SKM-1 treated with dmso at 0.1 percent for 144 hours (cell line): Measurements from ENCODE around the gene SLAMF9.

Experiments
- DNase-seq: peaks from one replicate; lab custom pipeline; 2025; ENCODE audit not compliant: unreplicated experiment; lab: John Stamatoyannopoulos, UW

SLAMF9 gene

GRCh38 chr1:159934136-159935039, 19.6 kb downstream of the SLAMF9 start:
- DNase-seq = no peak

DNA sequence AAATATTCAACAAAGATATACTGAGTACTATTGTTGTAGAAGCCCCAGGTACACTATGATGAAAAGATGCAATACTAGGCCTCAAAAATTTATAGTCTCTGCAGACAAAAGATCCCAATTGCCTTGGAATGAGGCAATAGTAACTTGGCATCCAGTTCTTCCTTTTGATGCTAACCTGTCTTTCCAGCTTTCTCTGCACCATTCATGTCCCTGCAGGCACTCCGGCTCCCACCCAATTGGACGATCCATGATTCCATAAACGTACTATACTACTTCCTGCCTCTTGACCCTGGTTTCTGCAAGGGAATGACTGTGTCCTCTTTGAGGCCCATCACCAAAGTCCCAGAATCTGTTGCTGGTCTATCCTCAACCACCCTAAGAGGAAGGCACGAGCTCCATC, 20.7 kb downstream of the SLAMF9 start:
- DNase-seq = no peak

DNA sequence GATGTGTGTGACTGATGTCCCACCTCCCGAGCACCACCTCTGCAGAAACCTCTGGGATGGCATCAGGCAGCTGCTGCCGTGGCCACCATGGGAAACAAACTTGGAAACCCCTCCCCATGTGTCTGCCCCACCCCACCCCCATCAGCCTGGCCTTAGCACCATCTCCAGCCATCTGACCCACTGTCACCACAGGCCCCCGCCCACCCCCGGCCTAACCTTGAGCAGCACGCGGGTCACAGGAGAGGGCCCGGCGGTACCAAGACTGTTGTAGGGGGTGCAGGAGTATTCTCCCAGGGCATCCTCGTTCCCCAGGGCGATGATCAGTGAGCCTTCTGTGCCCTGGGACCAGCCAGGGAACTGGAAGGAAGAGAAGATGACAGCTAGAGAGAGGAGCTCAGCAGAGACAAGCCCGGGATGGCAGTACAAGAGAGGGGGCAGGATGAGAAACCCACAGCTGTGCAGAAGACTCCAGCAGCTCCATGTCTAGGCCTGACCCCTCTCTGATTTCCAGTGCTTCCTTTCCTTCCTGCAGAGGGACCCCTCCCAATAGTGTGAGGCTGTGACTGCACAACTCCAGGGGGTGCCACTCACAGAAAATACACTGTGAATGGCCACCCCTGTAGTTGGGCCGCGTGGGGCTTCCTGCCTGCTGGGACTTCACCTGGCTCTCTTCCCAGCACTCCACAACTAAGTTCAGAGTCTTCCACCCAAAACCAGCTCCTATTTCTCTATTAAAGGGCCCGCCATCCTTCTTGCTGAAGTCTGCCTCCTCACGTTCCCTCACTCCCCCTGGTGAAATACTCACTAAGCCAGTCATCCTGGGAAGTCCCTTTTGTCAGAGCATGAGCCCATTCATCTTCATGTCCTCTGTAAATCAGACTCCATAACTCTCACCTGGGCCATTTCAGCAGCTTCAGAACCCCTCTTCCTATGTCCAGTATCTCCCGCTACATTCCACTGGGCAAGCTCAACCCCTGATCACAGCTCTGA, 21.4 kb downstream of the SLAMF9 start:
- no peak for DNase-seq

- DNase-seq = no peak
These were observed 22.3 kb downstream of the SLAMF9 start for GRCh38 chr1:159931795-159932173.

GRCh38 chr1:159931101-159931794, 22.8 kb downstream of the SLAMF9 start:
- no peak for DNase-seq

DNA sequence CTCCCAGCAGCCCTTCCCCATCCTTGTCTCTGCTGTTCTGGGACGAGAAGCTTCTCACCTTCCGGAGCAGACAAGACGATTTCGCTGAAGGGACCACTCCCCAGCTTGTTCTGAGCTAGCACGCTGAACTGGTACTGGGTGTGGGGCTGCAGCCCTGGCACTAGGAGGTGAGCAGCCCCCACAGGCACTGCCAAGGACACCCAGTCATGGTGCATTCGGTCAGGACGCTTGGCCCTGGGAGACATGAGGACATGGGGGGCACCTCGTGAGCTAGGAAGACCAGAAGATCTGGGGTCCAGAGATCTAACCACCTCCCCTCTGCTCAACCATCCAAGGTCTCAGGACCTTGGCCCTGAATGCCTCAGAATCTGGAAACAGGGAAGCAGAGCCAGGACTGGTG, 23.4 kb downstream of the SLAMF9 start:
- no peak for DNase-seq

DNA sequence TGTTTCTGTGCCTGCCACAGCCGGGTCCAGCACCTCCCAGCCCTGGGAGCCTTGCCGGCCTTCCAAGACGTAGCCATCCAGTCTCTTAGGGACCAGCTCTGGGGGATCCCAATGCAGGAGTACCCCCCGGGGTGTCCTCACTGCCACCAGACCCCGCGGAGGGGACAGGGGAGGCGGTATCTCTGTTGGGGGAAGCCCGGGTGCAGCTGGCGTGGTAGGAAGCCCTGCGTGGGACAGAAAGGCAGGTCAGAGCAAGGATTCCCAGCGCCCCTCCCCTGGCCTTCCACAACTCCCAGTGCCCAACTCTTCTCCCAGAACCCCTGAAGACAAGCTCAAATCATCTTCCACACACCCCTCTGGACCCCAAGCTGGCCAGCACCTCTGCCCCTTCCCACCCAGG, 23.8 kb downstream of the SLAMF9 start:
- no peak for DNase-seq

DNA sequence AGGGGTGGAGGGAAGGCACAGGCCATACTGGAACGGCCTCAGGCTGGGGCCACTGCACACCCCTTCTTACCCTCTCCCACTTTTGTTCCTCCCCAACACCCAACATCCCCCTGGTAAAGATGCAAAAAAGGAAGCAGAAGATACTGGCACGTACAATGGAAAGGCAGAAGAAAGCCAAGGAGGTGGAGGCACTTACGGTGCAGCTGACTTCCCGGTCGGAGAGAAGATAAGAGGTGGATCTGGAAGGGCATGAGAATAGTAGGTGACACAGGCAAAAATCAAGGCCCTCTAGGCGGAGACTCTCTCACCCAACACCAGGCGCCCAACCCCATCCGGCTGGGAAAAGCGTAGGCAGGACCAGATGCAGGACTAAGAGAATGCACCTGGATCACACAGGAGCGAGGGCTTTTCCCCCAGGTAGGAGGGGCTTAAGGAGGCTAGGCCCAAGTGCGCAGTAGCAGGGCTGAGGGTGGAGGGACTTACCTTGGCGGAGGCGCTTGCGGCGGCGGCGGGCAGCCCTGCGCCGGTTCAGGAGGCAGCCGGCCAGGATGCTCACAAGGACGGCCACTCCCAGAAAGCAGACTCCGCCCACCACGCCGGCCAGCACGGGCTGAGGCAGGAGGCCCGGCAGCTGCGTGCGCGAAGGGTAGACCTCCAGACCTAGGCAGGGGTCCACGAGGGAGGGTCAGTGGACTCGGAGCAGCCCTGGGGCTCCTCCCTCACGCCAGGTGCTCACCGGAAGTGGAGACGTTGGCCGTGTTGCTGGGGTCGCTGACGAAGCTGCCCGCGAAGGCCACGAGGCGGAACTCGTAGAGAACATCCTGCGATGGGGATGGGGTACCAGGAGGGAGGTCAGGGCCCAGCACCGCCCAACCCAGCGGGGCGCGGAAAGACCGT, 24.6 kb downstream of the SLAMF9 start:
- no peak for DNase-seq

- no peak for DNase-seq
These were observed 25.5 kb downstream of the SLAMF9 start for GRCh38 chr1:159928491-159929050.

DNA sequence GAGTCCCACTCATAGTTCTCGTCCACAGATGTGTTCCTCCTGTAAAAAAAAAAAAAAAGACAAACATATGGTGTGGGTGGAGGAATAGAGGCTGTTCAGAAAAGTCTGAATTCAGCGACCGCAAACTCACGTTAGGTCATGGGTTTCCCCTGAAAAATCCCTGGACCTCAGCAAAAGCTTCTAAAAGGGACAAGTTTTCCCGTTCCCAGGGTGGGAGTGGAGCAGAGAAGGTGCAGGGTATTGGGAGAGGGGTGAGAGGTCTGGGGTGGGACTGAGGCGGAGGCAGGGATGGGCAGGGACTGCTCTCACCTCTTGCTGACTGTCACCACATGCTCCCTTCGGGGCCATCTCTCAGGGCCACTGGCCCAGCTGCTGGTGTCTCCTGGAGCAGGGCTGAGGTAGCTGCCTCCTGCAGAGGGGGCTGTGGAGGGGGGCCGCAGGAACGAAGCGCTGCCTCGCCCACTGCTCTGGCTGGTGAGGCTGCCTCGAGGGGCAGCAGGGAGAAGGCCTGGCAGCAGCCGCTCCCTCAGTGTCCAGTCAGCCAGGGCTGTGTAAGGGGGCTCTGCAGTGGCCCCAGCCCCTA, 26.1 kb downstream of the SLAMF9 start:
- DNase-seq = no peak

DNA sequence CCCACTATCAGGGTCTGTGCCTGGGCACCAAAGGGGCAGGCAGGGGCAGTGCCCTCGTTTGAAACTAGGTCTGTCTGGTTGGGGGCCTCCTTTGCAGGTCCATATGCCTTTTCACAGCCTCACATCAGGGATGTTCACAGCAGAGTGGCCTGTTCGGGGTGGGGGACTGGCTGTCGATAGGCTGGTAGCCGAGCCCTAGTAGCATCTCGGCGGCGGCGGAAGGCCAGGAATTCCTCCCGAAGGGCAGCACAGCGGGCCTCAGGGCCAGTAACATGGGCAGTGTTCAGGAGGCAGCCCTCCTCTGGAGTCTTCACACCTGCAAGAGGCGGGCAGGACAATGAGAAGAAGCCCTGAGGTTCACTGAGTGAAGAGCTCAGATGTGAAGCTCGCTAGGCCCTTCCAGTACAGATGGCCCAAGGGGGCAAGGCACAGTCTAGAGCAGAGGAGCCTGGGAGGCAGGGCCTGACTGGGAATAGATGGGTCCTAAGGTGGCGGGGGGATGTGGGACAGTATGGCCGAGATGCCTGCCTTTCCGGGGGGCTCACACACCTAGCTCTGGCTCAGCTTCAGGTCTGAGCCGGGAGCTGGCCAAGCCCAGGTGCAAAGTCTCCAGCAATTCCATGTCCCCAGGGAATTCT, 26.7 kb downstream of the SLAMF9 start:
- DNase-seq = no peak

- DNase-seq = peak; percentile 81
These were observed 28.3 kb downstream of the SLAMF9 start for GRCh38 chr1:159925719-159926078.

DNA sequence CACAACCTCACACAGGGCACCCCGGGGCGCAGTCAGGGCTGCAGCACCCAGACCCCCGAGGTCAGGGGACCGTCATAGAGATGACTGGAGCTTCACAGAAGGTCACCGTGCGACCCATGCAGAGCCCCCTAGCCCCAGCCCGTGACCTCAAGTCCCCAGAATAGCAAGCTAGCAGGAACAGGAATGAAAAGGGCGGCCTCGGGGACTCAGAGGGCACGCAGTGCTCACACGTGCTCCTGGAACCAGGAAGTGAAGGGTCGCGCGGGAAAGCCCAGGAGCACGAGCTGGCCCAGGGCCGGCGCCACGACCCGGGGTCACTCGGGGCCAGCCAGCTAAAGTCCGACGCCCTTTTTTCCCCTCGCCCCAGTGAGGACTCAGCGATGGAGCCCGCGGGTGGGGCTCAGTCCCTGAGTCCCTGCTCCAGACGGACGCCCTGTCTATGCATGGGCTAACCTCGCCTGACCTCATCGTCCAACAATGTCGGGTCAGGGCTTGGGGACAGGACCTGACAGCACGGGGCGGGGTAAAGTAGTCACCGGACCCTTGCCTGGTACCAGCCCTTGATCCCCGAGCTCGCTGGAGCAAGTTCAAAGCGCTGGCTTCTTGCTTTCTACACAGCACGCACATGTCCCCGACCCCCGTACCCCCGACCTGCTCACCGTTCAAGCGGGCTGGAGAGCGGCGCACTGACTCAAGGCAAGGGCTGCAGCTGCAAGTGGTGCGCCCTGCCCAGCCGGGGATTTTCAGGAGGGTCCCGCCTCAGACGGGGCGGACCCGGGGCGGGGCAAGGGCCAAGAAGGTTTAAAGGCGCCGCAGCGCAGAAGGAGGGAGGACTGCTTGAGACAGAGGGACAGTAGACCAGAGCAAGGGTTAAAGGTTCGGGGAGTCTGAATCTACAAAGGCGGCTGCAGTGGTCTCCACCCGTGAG, 29.0 kb downstream of the SLAMF9 start, which contains the start of gene TAGLN2:
Gene TAGLN2 (minus strand): TSS at position 717 of the 928 bp plus-strand sequence. CDS start 4,998 bp downstream, outside the sequence.
- peak; percentile 98 for DNase-seq

DNA sequence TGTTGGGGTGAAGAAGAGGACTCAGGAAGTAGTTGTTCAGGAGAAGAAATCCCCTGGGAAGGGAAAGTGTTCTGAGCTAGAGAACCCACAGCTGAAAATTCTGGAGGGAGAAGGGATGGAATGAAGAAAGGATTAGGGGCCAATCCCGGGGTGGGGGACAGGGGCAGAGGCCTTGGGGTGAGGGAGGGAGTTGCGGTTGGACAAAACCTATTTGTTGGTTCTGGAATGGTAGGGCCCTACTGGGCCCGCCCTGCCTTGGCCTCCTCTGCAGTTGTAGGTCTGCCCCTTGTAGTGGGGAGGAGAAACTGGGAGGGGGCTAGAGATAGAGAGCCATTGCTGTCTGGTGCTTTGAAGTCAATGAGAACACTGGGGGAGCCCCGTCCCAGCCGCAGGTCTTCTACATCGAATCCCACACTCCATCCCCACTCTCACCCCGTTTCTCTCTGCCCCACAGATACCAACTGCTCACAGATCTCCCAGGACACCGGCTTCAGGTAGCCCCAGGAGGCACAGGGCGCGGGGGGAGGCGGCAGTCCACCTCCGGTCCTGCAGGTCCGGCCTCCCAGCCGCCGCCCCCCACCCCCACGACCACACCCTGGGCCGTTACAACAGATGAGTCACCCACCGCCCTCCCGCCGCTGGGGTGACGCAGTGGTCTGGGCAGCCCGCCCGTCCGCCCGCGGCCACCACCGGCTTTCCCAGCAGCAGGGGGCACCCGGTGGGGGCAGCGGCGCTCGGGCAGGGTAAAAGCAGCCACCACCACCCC, 29.8 kb downstream of the SLAMF9 start:
- DNase-seq = peak; percentile 43

DNA sequence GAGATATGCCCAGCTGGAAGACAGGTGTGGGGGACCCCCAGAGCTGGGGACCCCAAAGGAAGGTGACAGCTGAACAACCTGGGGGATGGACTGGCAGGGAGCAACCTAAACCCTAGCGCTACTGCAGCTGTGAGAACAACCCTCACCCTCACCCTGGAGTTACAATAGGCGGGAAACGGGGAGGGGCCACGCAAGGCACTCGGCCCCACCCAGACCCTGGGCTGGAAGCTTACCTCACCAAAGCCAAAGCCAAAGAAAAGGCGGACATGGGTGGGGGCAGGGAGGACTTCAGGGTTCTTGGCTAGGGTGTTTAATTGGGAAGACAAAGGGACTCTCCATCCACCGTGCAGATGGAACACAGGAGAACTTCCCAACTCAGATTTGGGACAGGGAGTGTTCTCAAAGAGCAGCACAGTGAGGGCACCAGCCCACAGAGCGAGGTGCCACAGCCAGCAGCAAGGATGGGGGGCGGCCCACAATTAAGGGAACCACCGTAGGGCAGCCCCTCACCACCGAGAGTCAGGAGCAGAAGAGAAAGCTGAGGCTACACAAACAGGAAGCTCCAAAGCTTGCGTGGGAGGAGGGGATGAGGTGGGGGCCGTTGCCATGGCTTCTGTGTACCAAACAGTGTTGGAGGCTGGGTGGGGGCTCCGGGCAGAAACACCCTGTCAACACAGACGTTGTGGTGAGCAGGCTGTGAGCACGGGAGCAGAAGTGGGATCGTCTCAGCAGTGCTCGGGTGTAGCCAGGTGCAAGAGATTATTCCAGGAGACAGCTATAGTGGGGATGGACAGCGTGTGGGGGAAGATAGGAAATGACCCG, 30.6 kb downstream of the SLAMF9 start:
- peak; percentile 87 for DNase-seq

GRCh38 chr1:159922511-159923202, 31.4 kb downstream of the SLAMF9 start:
- no peak for DNase-seq
